Measurements from ENCODE around the gene EFNA5. TPM values are rescaled to one million over a fixed set of nuclear protein-coding genes. Genes with fewer than 3 reads are reported as not detected.
"Not testable (repeated sequence)": the region's sequence is repeated elsewhere in the genome, so short reads cannot be mapped to it uniquely, and the experiment has no call there.

Gene EFNA5
- polyA plus RNA-seq, 3 donors: 0.01 TPM; not detected in 2

DNA sequence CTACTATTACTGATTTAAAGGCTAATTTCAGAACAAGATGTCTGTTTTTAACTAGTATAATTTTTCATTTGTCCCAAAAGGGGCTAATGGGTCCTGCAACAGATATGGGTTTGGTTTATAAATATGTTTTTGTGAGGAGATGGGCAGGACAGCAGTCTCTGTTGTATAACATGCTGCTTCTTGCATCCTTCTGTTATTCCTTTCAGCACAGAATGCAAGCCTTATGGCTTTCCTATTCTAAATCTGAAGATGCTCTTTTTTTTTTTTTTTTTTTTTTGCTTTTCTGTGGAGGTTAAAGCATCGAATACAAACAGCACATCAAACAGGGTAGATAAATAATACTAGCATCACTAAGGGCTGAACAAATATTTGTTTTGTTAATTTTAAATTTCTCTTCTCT lies 235.7 kb downstream of the EFNA5 start:
- no peaks in the 10 kb centered on the region for H3K36me3 ChIP-seq (replicated peaks in 1 of 2; ENCODE audit: control insufficient read depth in 1 of 2, insufficient read depth in 2 of 2, low read length in 2 of 2)
- no peaks in the 10 kb centered on the region for H3K4me1 ChIP-seq (ENCODE audit: control insufficient read depth in 1 of 2, insufficient read depth in 2 of 2, low read length in 2 of 2)
- WGBS (ENCODE audit: insufficient coverage): no CpG with 5 or more reads among the region's 1 CpG
- no peak overlapping the region for H3K4me3 Mint-ChIP-seq
- H4K20me1 ChIP-seq (ENCODE audit: insufficient read depth, low read length): no peaks in the 10 kb centered on the region
- DNase-seq: no peak
- no peak overlapping the region for H3K4me2 ChIP-seq (replicated peaks; ENCODE audit: extremely low read depth, low read length, poor library complexity, severe bottlenecking)
- no peak overlapping the region for H3K4me3 ChIP-seq (replicated peaks in 1 of 3; ENCODE audit: low read depth in 2 of 3, low read length in 3 of 3)
- peaks cover 0 to 3% of the 10 kb centered on the region in 2 donors for H3K9me3 ChIP-seq (replicated peaks in 1 of 2; ENCODE audit: control insufficient read depth in 1 of 2, insufficient read depth in 1 of 2, low read length in 2 of 2)
- no peak overlapping the region for H3K27ac Mint-ChIP-seq
- H3K9ac ChIP-seq (ENCODE audit: insufficient read depth, low read length, poor library complexity, severe bottlenecking): no peak overlapping the region
- no peak overlapping the region for H2AFZ ChIP-seq (ENCODE audit: insufficient read depth, low read depth, low read length, poor library complexity, severe bottlenecking)
- no peaks in the 10 kb centered on the region for H3K27me3 ChIP-seq (ENCODE audit: control insufficient read depth in 2 of 2, insufficient read depth in 2 of 2, low read length in 2 of 2)
- TF ChIP-seq CTCF (IDR thresholded peaks at IDR 0.05): no peak
- H3K79me2 ChIP-seq (ENCODE audit: insufficient read depth, low read length): no peaks in the 10 kb centered on the region
- H3K27me3 Mint-ChIP-seq (ENCODE audit: low read depth in 3 of 3): peaks cover 0 to 2% (median 0%) of the 10 kb centered on the region in 3 donors
- H3K36me3 Mint-ChIP-seq: no peaks in the 10 kb centered on the region
- intact Hi-C loops (cut with micrococcal nuclease): no loop called here
- H3K4me1 Mint-ChIP-seq: peaks cover 3% of the 10 kb centered on the region
- no peak overlapping the region for H3K27ac ChIP-seq (ENCODE audit: low read depth in 1 of 2, low read length in 2 of 2)
- H3K9me3 Mint-ChIP-seq: peaks cover 0 to 12% (median 6%) of the 10 kb centered on the region in 7 donors

DNA sequence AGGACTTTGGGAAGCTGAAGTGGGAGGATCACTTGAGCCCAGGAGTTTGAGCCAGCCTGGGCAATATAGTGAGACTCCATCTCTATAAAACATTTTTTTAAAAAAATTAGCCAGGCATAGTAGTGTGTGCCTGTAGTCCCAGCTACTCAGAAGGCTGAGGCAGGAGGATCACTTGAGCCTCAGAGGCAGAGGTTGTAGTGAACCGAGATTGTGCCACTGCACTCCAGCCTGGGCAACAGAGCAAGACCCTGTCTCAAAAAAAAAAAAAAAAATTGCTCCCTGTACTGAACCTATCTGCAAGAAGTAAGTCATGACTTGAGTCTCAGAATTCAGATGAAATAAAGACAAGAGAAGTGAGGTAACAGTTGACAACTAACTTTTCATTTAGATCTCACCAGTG lies 237.1 kb downstream of the EFNA5 start:
- H3K9me3 Mint-ChIP-seq; H3K4me3 ChIP-seq (replicated peaks in 1 of 3; ENCODE audit: low read depth in 2 of 3, low read length in 3 of 3); H3K4me3 Mint-ChIP-seq; H3K9me3 ChIP-seq (replicated peaks in 1 of 2; ENCODE audit: control insufficient read depth in 1 of 2, insufficient read depth in 1 of 2, low read length in 2 of 2); H3K27ac ChIP-seq (ENCODE audit: low read depth in 1 of 2, low read length in 2 of 2); H3K4me1 ChIP-seq (ENCODE audit: control insufficient read depth in 1 of 2, insufficient read depth in 2 of 2, low read length in 2 of 2); H3K4me2 ChIP-seq (replicated peaks; ENCODE audit: extremely low read depth, low read length, poor library complexity, severe bottlenecking); H3K9ac ChIP-seq (ENCODE audit: insufficient read depth, low read length, poor library complexity, severe bottlenecking); H3K27me3 ChIP-seq (ENCODE audit: control insufficient read depth in 2 of 2, insufficient read depth in 2 of 2, low read length in 2 of 2); H4K20me1 ChIP-seq (ENCODE audit: insufficient read depth, low read length); intact Hi-C loops (cut with micrococcal nuclease); H3K4me1 Mint-ChIP-seq; H3K27me3 Mint-ChIP-seq (ENCODE audit: low read depth in 3 of 3); H3K36me3 Mint-ChIP-seq; H3K27ac Mint-ChIP-seq; DNase-seq; H3K36me3 ChIP-seq (replicated peaks in 1 of 2; ENCODE audit: control insufficient read depth in 1 of 2, insufficient read depth in 2 of 2, low read length in 2 of 2); H2AFZ ChIP-seq (ENCODE audit: insufficient read depth, low read depth, low read length, poor library complexity, severe bottlenecking); H3K79me2 ChIP-seq (ENCODE audit: insufficient read depth, low read length): not testable (repeated sequence)
- WGBS (ENCODE audit: insufficient coverage): 100% methylated on average over 1 of the region's 1 CpG

Measured in CD14-positive monocyte (primary cell).